Measurements from ENCODE around the gene POLR1E.

- no peak for TF ChIP-seq CTCF (IDR thresholded peaks at IDR 0.05; ENCODE audit: low read depth, low read length, missing input control)
- TF ChIP-seq, protein P1, sequence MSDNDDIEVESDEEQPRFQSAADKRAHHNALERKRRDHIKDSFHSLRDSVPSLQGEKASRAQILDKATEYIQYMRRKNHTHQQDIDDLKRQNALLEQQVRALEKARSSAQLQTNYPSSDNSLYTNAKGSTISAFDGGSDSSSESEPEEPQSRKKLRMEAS (IDR thresholded peaks at IDR 0.05) = no peak
- no peak for TF ChIP-seq TAF1 (conservative IDR thresholded peaks at IDR 0.05)
- TF ChIP-seq, protein P2, sequence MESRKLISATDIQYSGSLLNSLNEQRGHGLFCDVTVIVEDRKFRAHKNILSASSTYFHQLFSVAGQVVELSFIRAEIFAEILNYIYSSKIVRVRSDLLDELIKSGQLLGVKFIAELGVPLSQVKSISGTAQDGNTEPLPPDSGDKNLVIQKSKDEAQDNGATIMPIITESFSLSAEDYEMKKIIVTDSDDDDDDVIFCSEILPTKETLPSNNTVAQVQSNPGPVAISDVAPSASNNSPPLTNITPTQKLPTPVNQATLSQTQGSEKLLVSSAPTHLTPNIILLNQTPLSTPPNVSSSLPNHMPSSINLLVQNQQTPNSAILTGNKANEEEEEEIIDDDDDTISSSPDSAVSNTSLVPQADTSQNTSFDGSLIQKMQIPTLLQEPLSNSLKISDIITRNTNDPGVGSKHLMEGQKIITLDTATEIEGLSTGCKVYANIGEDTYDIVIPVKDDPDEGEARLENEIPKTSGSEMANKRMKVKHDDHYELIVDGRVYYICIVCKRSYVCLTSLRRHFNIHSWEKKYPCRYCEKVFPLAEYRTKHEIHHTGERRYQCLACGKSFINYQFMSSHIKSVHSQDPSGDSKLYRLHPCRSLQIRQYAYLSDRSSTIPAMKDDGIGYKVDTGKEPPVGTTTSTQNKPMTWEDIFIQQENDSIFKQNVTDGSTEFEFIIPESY (IDR thresholded peaks at IDR 0.05) = no peak
- no peak for TF ChIP-seq SP1 (IDR thresholded peaks at IDR 0.05)
- TF ChIP-seq FOXA1 (IDR thresholded peaks at IDR 0.05) = no peak
- TF ChIP-seq GABPA (IDR thresholded peaks at IDR 0.05 in 1 of 2, conservative IDR thresholded peaks at IDR 0.05 in 1 of 2) = no peak
- TF ChIP-seq RAD21 (IDR thresholded peaks at IDR 0.05) = no peak
- TF ChIP-seq EGR1 (IDR thresholded peaks at IDR 0.05; ENCODE audit: low read depth in 2 of 2) = no peak
- no peak for TF ChIP-seq RXRA (IDR thresholded peaks at IDR 0.05)
Measured at GRCh38 chr9:37521111-37521510, 35.4 kb downstream of the POLR1E start.
